HFF-Myc (cell line): ENCODE results near the gene FOXC1.

Source experiments
- DNase-seq: peaks from one replicate; pipeline ENCODE4 v3.0.0-alpha.2; 2011; ENCODE audit warnings: low read depth; ENCODE audit errors: extremely low read depth
- H3K4me3 ChIP-seq: replicated peaks from 2 replicates; pipeline ENCODE4 v1.5.1; 2011; ENCODE audit warnings: low read depth, mild to moderate bottlenecking, control low read depth, low read length
- TF ChIP-seq, protein P1 (sequence below): IDR thresholded peaks from 2 replicates; pipeline ENCODE4 v1.5.1; 2012; ENCODE audit warnings: mild to moderate bottlenecking, low read depth, low read length, control low read depth; ENCODE audit errors: missing control alignments

The FOXC1 gene

DNA sequence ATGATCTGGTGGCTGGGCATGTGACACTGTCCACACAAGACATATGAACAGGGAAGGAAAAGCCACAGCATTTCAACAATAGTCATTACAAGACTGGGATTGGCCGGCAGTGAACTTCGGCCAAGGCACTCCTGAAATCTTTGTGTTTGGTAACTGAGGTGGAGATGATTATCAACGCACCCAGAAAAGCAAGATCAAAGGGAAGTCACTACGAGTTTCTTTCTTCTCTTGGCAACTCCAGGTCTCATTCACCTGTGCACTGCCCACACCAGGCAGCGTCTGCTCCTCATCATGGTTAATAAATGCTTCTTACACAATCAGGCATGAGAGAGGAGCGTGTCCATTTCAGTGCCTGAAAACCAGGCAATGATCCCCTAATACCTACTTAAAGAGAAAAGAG lies 20.5 kb upstream of the FOXC1 start:
- TF ChIP-seq, protein P1, sequence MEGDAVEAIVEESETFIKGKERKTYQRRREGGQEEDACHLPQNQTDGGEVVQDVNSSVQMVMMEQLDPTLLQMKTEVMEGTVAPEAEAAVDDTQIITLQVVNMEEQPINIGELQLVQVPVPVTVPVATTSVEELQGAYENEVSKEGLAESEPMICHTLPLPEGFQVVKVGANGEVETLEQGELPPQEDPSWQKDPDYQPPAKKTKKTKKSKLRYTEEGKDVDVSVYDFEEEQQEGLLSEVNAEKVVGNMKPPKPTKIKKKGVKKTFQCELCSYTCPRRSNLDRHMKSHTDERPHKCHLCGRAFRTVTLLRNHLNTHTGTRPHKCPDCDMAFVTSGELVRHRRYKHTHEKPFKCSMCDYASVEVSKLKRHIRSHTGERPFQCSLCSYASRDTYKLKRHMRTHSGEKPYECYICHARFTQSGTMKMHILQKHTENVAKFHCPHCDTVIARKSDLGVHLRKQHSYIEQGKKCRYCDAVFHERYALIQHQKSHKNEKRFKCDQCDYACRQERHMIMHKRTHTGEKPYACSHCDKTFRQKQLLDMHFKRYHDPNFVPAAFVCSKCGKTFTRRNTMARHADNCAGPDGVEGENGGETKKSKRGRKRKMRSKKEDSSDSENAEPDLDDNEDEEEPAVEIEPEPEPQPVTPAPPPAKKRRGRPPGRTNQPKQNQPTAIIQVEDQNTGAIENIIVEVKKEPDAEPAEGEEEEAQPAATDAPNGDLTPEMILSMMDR = no peak
- no peak overlapping the region for H3K4me3 ChIP-seq
- DNase-seq = no peak

DNA sequence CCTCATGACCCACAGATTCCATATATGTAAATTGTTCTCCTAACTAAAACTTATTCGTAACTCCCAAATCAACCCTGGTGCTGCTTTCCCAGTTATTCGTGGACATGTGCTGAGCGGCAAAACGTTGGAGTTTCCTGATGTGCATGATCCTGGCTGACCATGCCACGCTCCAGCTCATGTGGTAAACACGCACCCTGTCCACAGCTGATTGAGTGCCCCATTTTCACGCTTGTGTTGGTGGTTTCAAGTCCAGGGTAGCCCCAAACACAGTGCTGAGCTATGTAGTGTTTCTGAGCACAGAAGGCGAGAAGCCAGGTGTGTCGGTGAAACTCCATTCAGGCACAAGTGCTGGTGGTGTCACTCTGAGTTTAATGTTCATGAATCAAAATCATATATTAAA lies 19.1 kb upstream of the FOXC1 start:
- TF ChIP-seq, protein P1 = no peak
- DNase-seq = no peak
- no peak overlapping the region for H3K4me3 ChIP-seq

DNA sequence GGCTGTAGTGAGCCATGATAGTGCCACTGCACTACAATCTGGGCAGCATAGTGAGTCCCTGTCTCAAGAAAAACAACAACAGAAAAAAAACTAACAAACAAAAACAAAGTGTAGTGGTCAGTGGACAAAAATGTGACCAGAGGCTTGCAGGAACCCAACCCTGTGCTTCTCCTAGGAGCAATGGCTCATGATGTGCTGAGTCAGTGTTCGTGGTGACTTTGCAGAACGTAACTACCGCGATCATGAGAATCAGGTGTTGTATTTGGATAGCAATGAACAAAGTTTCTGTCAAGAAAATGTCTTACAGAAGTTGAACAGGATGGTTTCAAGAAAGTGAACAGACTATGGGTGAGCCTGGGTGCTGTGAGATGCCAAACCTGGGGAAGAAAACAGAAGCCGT lies 18.5 kb upstream of the FOXC1 start:
- DNase-seq = no peak
- TF ChIP-seq, protein P1 = no peak
- H3K4me3 ChIP-seq = no peak overlapping the region

DNA sequence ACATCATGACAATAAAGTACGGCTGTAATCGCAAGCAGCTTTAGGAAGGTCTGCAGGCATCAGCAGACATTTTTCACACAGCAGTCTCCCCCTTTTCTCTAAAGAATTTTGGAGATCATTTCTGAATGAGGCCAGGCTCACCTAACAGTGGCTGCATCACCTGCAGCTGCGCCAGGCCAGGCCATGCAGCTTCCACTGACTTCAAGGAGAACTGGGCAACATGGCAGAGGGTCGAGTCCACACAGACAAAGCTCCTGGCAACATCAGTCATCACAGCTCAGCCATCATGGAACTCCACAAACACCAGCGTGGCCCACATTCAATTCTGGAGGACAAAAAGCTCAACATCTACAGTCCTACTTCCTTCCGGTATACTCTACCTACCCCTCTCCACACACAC lies 17.8 kb upstream of the FOXC1 start:
- H3K4me3 ChIP-seq = no peak overlapping the region
- DNase-seq = no peak
- TF ChIP-seq, protein P1 = no peak

DNA sequence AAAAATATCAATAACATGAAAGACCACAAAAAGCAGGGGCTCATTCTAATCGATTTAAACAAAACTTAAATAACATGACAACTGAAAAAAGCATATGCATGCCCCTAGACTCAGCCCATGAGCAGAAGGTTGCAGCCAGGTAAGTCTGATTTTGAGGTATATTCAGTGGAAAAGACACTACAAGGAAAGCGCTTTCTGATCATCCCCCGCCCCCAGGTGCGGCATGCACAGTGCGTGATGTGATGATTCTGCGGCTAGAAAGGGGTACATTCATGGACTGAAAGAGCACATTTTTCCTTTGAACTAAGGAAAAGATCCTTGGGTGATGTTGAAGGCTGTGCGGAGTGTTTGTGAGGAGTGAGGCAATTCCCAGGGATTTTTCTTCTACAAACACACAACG lies 16.9 kb upstream of the FOXC1 start:
- TF ChIP-seq, protein P1 = no peak
- DNase-seq = no peak
- no peak overlapping the region for H3K4me3 ChIP-seq

DNA sequence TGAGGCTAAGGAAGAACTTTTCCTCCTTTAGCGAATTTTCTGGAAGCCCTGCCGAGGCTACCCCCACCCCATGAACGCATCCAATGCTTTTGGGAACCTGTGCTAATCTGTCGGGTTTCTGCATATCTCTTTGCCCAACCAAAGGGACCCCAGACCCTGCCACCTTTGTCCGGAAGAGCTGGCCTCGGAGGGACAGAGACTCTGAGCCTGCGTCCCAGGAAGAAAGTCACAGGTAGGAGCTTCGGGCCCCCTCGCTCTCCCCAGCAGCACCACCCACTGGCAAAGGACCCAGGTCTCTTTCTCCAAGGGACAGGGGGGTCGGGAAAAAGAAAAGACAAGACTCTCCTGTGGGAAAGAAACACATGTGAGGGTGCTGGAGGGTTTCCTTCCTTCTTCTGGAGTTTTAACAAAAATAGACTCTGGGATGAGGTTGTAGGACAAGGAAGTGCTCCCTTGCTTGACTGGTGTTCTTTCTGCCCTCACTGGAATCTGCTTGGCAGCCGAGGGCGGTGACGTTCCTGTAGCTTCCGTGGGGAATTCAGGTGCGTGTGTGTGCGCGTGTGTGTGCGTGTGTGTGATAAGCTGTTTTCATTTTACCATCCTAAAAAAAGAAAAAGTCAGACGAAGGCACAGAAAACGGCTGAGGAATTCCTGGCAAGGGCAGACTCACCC lies 16.3 kb upstream of the FOXC1 start:
- no peak for DNase-seq
- TF ChIP-seq, protein P1 = no peak
- H3K4me3 ChIP-seq = no peak overlapping the region

DNA sequence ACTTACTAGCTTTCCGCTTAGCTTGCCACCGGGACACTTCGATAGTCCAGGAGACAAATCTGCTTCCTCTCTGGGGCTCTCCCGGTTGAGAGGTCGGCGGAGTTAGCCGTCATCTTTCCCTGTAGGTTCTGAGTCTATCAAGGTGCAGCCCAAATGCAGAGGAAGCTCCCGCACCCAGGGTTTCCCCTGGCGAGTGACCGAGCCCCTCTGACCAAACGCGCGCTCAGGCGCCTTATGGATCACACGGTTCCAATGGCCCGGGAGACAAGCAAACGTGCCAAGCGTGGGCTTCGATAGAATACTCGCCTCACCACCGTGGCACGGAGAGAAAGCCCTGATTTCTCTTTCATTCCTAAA lies 15.8 kb upstream of the FOXC1 start:
- TF ChIP-seq, protein P1 = no peak
- DNase-seq = no peak
- no peak overlapping the region for H3K4me3 ChIP-seq
